ENCODE results near the gene KCNMB2. TPM values are rescaled to one million over a fixed set of nuclear protein-coding genes. Genes with fewer than 3 reads are reported as not detected.

KCNMB2 gene
- polyA plus RNA-seq, 1 donor (not counting 4 experiments of a cell fraction or from before 2014, with no cell fraction given): not detected

- DNase-seq (ENCODE audit: low read depth, low spot score): no peak
- dilution Hi-C loops (cut with MboI; ENCODE audit: extremely low pct_ligation_motif_present, low sequenced_read_pairs): no loop called here
- no peak for TF ChIP-seq CTCF (optimal IDR thresholded peaks at IDR 0.05 in 1 of 3, IDR thresholded peaks at IDR 0.05 in 1 of 3, conservative IDR thresholded peaks at IDR 0.05 in 1 of 3; ENCODE audit: extremely low read depth in 1 of 3, insufficient read depth in 2 of 3, low read length in 3 of 3)
- TF ChIP-seq EZH2 (IDR thresholded peaks at IDR 0.05; ENCODE audit: low read length): no peak
Measured at GRCh38 chr3:178787960-178788359, 251.7 kb downstream of the KCNMB2 start.

GRCh38 chr3:178794711-178795110, 258.5 kb downstream of the KCNMB2 start:
- H3K9me1 ChIP-seq (ENCODE audit: control insufficient read depth, extremely low read depth, insufficient read depth, low read length): no peaks in the 10 kb centered on the region
- no peaks in the 10 kb centered on the region for H3K36me3 ChIP-seq (ENCODE audit: control insufficient read depth in 2 of 2, extremely low read depth in 1 of 2, insufficient read depth in 2 of 2, low read length in 2 of 2)
- no peak overlapping the region for H3K4me3 ChIP-seq (ENCODE audit: control insufficient read depth in 2 of 3, extremely low read depth in 1 of 3, insufficient read depth in 2 of 3, low read depth in 1 of 3, low read length in 3 of 3)
- no peak for FAIRE-seq
- no peak overlapping the region for H3K4me2 ChIP-seq (ENCODE audit: control insufficient read depth, extremely low read depth, insufficient read depth, low read depth, low read length)
- no peak overlapping the region for H2AFZ ChIP-seq (ENCODE audit: control insufficient read depth, low read length)
- H3K9me3 ChIP-seq (ENCODE audit: control insufficient read depth, low read depth, low read length): no peaks in the 10 kb centered on the region
- H3K27ac ChIP-seq (ENCODE audit: control insufficient read depth, insufficient read depth, low read length): no peak overlapping the region
- no peaks in the 10 kb centered on the region for H3K27me3 ChIP-seq (ENCODE audit: control insufficient read depth, extremely low read depth, insufficient read depth, low read length)
- H3K79me2 ChIP-seq (ENCODE audit: control insufficient read depth, insufficient read depth, low read length): no peaks in the 10 kb centered on the region
- no peak overlapping the region for H3K9ac ChIP-seq (ENCODE audit: control insufficient read depth, extremely low read depth, insufficient read depth, low read length)
- dilution Hi-C loops (cut with MboI; ENCODE audit: extremely low pct_ligation_motif_present, low sequenced_read_pairs): no loop called here
- no peak for DNase-seq (ENCODE audit: low read depth, low spot score)
- TF ChIP-seq EZH2 (IDR thresholded peaks at IDR 0.05; ENCODE audit: low read length) (no peak), CTCF (optimal IDR thresholded peaks at IDR 0.05 in 1 of 3, IDR thresholded peaks at IDR 0.05 in 1 of 3, conservative IDR thresholded peaks at IDR 0.05 in 1 of 3; ENCODE audit: extremely low read depth in 1 of 3, insufficient read depth in 2 of 3, low read length in 3 of 3) (no peak)
- no peaks in the 10 kb centered on the region for H4K20me1 ChIP-seq (ENCODE audit: control insufficient read depth, extremely low read depth, insufficient read depth, low read length)
- no peaks in the 10 kb centered on the region for H3K4me1 ChIP-seq (ENCODE audit: control insufficient read depth, extremely low read depth, insufficient read depth, low read length)

More at GRCh38 chr3:178787960-178788359, 251.7 kb downstream of the KCNMB2 start:
- no peaks in the 10 kb centered on the region for H4K20me1 ChIP-seq (ENCODE audit: control insufficient read depth, extremely low read depth, insufficient read depth, low read length)
- H3K27me3 ChIP-seq (ENCODE audit: control insufficient read depth, extremely low read depth, insufficient read depth, low read length): no peaks in the 10 kb centered on the region
- no peaks in the 10 kb centered on the region for H3K9me1 ChIP-seq (ENCODE audit: control insufficient read depth, extremely low read depth, insufficient read depth, low read length)
- FAIRE-seq: no peak
- no peak overlapping the region for H3K4me2 ChIP-seq (ENCODE audit: control insufficient read depth, extremely low read depth, insufficient read depth, low read depth, low read length)
- H3K79me2 ChIP-seq (ENCODE audit: control insufficient read depth, insufficient read depth, low read length): no peaks in the 10 kb centered on the region
- H3K9me3 ChIP-seq (ENCODE audit: control insufficient read depth, low read depth, low read length): no peaks in the 10 kb centered on the region
- H3K9ac ChIP-seq (ENCODE audit: control insufficient read depth, extremely low read depth, insufficient read depth, low read length): no peak overlapping the region
- no peaks in the 10 kb centered on the region for H3K4me1 ChIP-seq (ENCODE audit: control insufficient read depth, extremely low read depth, insufficient read depth, low read length)
- no peak overlapping the region for H3K4me3 ChIP-seq (ENCODE audit: control insufficient read depth in 2 of 3, extremely low read depth in 1 of 3, insufficient read depth in 2 of 3, low read depth in 1 of 3, low read length in 3 of 3)
- H3K27ac ChIP-seq (ENCODE audit: control insufficient read depth, insufficient read depth, low read length): no peak overlapping the region
- no peaks in the 10 kb centered on the region for H3K36me3 ChIP-seq (ENCODE audit: control insufficient read depth in 2 of 2, extremely low read depth in 1 of 2, insufficient read depth in 2 of 2, low read length in 2 of 2)
- H2AFZ ChIP-seq (ENCODE audit: control insufficient read depth, low read length): no peak overlapping the region

Measured in keratinocyte (primary cell).